Thoracic aorta (tissue), 2 donors: ENCODE measurements around the gene CCDC88B. TPM values are rescaled to one million over a fixed set of nuclear protein-coding genes. Genes with fewer than 3 reads are reported as not detected.
"Not testable (repeated sequence)": the region's sequence is repeated elsewhere in the genome, so short reads cannot be mapped to it uniquely, and the experiment has no call there.

Experiments
- ATAC-seq: fragments of 150-250 bp; one replicate; pipeline ENCODE4 v1.8.0; 2017; ENCODE audit warnings: low read depth; ENCODE audit not compliant: insufficient number of reproducible peaks, low FRiP score
- DNase-seq: peaks from one replicate; pipeline ENCODE4 v3.0.0-alpha.2; 2020; ENCODE audit warnings: low spot score
- H3K27ac ChIP-seq, 2 donors: fragments of 200-600 bp; sonication (generic); 1 replicate in 1 of 2; 2 replicates in 1 of 2; pipeline ENCODE4 v1.5.1; 2016; ENCODE audit warnings: mild to moderate bottlenecking in 2 of 2, moderate library complexity in 2 of 2
- H3K27me3 ChIP-seq: fragments of 200-600 bp; sonication (generic); replicated peaks from 2 replicates; pipeline ENCODE4 v1.6.0; 2016; ENCODE audit warnings: mild to moderate bottlenecking; ENCODE audit not compliant: insufficient read depth
- H3K36me3 ChIP-seq: fragments of 200-600 bp; sonication (generic); one replicate; pipeline ENCODE4 v1.5.1; 2016
- H3K4me1 ChIP-seq, 2 donors: fragments of 200-600 bp; sonication (generic); 1 replicate in 1 of 2; 2 replicates in 1 of 2; pipeline versions ENCODE4 v1.5.1 to v1.6.0; 2016; ENCODE audit warnings: low read depth in 2 of 2, mild to moderate bottlenecking in 1 of 2; ENCODE audit not compliant: control insufficient read depth in 1 of 2
- H3K4me3 ChIP-seq: fragments of 200-600 bp; sonication (generic); 2 replicates; pipeline ENCODE4 v1.5.1; 2016; ENCODE audit warnings: mild to moderate bottlenecking
- H3K9me3 ChIP-seq: fragments of 200-600 bp; sonication (generic); 2 replicates; pipeline ENCODE4 v1.5.1; 2016
- total RNA-seq, 2 donors: library from RNA; depleted of rRNA; stranded (reverse); fragments of >200 nt; gene quantifications; one replicate each; pipeline versions ENCODE4 v1.1.0 to v1.2.3, GENCODE V29; 2016
- TF ChIP-seq, protein P1 (sequence below): fragments of 200-600 bp; sonication (generic); IDR thresholded peaks from one replicate; pipeline ENCODE4 v1.5.1; 2019; ENCODE audit warnings: antibody characterized with exemption

CCDC88B gene
- total RNA-seq, 2 donors from 2014 or later = 10.3 to 19.0 TPM

- Histone ChIP-seq H3K9me3 (no peaks in the 10 kb centered on the region), H3K4me1 (peaks cover 0 to 20% of the 10 kb centered on the region in 2 donors), H3K27ac (no peak overlapping the region), H3K4me3 (peak overlapping the region; percentile 92), H3K36me3 (no peaks in the 10 kb centered on the region), H3K27me3 (no peaks in the 10 kb centered on the region)
- DNase-seq = no peak
- TF ChIP-seq, protein P1, sequence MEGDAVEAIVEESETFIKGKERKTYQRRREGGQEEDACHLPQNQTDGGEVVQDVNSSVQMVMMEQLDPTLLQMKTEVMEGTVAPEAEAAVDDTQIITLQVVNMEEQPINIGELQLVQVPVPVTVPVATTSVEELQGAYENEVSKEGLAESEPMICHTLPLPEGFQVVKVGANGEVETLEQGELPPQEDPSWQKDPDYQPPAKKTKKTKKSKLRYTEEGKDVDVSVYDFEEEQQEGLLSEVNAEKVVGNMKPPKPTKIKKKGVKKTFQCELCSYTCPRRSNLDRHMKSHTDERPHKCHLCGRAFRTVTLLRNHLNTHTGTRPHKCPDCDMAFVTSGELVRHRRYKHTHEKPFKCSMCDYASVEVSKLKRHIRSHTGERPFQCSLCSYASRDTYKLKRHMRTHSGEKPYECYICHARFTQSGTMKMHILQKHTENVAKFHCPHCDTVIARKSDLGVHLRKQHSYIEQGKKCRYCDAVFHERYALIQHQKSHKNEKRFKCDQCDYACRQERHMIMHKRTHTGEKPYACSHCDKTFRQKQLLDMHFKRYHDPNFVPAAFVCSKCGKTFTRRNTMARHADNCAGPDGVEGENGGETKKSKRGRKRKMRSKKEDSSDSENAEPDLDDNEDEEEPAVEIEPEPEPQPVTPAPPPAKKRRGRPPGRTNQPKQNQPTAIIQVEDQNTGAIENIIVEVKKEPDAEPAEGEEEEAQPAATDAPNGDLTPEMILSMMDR = no peak
- no peak for ATAC-seq
Measured at GRCh38 chr11:64306876-64307622, 33.0 kb upstream of the CCDC88B start.

DNA sequence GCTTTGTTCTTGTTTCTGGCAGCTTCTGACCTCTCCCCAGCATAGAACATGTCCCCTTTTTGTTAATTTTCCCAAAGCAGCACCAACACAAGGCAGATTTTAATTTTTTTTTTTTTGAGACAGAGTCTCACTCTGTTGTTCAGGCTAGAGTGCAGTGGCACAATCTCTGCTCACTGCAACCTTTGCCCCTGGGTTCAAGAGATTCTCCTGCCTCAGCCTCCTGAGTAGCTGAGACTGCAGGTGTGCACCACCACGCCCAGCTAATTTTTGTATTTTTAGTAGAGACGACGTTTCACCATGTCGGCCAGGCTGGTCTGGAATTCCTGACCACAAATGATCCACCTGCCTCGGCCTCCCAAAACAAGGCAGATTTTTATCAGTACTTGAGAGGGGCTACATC is 32.2 kb upstream of the CCDC88B start:
- ATAC-seq, H3K27me3 ChIP-seq, H3K9me3 ChIP-seq, DNase-seq, H3K36me3 ChIP-seq, H3K27ac ChIP-seq, H3K4me3 ChIP-seq: not testable (repeated sequence)
- H3K4me1 ChIP-seq = peaks cover 0 to 20% of the 10 kb centered on the region in 2 donors

DNA sequence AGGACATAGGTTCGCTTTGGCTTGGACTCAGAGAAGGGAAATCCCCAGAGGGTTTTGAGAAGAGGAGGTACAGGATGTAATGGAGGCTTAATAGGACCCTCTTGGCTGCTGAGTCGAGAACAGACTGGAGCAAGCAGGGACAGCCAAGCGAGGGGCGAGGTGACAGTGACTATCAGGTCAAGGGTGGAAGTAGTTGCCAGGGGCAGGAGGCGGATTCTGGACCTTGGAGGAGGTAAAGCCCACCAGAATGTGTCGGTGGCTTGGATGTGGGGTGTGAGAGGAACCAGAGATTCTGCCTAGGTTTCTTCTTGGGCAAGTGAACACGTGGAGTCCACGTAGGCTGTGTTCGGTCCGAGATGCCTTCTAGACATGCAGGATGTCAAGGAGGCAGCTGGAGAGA is 27.1 kb upstream of the CCDC88B start:
- peak overlapping the region in 1 of 2 donors; percentile 24 for H3K27ac ChIP-seq
- H3K9me3 ChIP-seq = no peaks in the 10 kb centered on the region
- DNase-seq = no peak

DNA sequence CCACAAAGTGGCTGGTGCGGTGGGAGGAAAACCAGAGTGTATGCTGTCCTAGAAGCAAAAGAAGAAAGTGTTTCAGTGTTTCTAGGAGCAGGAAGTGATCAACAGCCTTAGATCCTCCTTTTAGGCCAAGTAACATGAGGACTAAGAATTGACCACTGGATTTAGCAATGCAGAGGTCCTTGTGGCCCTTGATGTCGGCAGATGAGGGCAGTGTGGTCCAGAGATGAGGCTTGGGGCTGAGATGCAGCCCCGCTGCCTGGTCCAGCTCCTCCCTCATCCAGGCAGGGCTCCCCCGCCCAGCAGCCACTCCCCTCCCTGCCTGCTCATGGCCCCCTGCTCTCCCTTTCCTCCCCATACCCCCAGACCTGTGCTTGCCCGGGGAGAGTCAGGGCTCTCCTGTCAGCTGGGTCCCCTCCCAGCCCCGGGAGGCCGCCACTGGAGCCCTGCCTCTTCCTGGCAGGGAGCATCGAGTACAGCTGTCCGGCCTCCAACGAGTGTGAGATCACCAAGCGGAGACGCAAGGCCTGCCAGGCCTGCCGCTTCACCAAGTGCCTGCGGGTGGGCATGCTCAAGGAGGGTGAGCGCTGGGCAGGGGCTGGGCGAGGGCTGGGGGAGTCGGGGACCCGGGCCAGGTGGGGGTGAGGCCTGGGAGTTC is 26.4 kb upstream of the CCDC88B start:
- ATAC-seq = no peak
- Histone ChIP-seq H3K36me3 (peaks cover 3% of the 10 kb centered on the region), H3K4me3 (no peak overlapping the region), H3K27ac (peak overlapping the region in 1 of 2 donors; percentile 24), H3K9me3 (no peaks in the 10 kb centered on the region), H3K4me1 (peaks cover 4 to 11% of the 10 kb centered on the region in 2 donors), H3K27me3 (no peaks in the 10 kb centered on the region)
- DNase-seq = no peak
- TF ChIP-seq, protein P1 = no peak

More for the DNA sequence above, 27.1 kb upstream of the CCDC88B start:
- Histone ChIP-seq H3K36me3 (peaks cover 3% of the 10 kb centered on the region), H3K4me1 (peaks cover 4 to 11% of the 10 kb centered on the region in 2 donors), H3K27me3 (no peaks in the 10 kb centered on the region), H3K4me3 (no peak overlapping the region)
- TF ChIP-seq, protein P1 = no peak
- ATAC-seq = no peak

DNA sequence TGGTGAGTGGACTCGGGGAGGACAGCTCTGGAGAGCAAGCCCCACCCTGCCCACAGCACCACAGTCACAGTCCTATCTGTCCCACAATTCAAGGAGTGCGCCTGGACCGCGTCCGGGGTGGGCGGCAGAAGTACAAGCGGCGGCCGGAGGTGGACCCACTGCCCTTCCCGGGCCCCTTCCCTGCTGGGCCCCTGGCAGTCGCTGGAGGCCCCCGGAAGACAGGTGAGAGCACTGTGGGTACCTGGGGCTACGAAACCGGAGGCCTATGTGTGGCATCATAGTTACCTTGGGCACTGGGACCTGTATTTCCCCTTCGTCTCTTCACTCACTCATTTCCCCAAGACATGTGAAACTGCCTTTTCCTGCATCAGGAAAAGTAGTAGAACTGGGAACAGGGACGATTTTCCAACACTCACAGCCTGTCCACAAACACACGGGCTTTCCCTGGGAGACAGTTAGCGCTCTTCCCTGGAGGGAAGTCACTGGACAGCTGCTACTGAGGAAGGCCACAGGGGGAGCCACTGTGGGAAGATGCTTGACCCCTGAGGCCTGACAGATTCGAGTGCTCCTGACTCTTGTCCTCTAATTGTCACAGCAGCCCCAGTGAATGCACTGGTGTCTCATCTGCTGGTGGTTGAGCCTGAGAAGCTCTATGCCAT is 25.7 kb upstream of the CCDC88B start:
- TF ChIP-seq, protein P1 = no peak
- ATAC-seq (no peak), DNase-seq (no peak)
- Histone ChIP-seq H3K36me3 (peaks cover 3% of the 10 kb centered on the region), H3K27me3 (no peaks in the 10 kb centered on the region), H3K4me3 (no peak overlapping the region), H3K4me1 (peaks cover 8 to 16% of the 10 kb centered on the region in 2 donors), H3K9me3 (no peaks in the 10 kb centered on the region), H3K27ac (peak overlapping the region in 1 of 2 donors; percentile 24)
